Adipocyte (in vitro differentiated cells): ENCODE results near the gene CHST11.

Source experiments
- DNase-seq: peaks from one replicate; pipeline ENCODE4 v3.0.0-alpha.2; 2015; ENCODE audit warnings: low read depth
- H3K27me3 ChIP-seq: replicated peaks from 2 replicates; pipeline ENCODE4 v1.7.0; 2013; ENCODE audit warnings: mild to moderate bottlenecking, low read length, moderate library complexity; ENCODE audit not compliant: control insufficient read depth, insufficient read depth
- H3K36me3 ChIP-seq: 2 replicates; pipeline ENCODE4 v1.7.0; 2013; ENCODE audit warnings: low read length, mild to moderate bottlenecking, moderate library complexity; ENCODE audit not compliant: control insufficient read depth, insufficient read depth, severe bottlenecking
- H3K4me1 ChIP-seq: 2 replicates; pipeline ENCODE4 v1.7.0; 2013; ENCODE audit warnings: mild to moderate bottlenecking, low read length, moderate library complexity; ENCODE audit not compliant: control insufficient read depth, insufficient read depth
- H3K4me3 ChIP-seq: 2 replicates; pipeline ENCODE4 v1.7.0; 2013; ENCODE audit warnings: mild to moderate bottlenecking, low read length, moderate library complexity
- H3K9ac ChIP-seq: 2 replicates; pipeline ENCODE4 v1.7.0; 2013; ENCODE audit warnings: mild to moderate bottlenecking, low read length, moderate library complexity
- H3K9me3 ChIP-seq: 2 replicates; pipeline ENCODE4 v1.7.0; 2013; ENCODE audit warnings: mild to moderate bottlenecking, low read length, moderate library complexity; ENCODE audit not compliant: control insufficient read depth

CHST11 gene

GRCh38 chr12:104498211-104498801 is 41.6 kb downstream of the CHST11 start:
- no peak for DNase-seq
- Histone ChIP-seq H3K4me1 (peaks cover 27% of the 10 kb centered on the region), H3K9me3 (no peaks in the 10 kb centered on the region), H3K27me3 (no peaks in the 10 kb centered on the region), H3K9ac (no peak overlapping the region), H3K4me3 (no peak overlapping the region), H3K36me3 (no peaks in the 10 kb centered on the region)

DNA sequence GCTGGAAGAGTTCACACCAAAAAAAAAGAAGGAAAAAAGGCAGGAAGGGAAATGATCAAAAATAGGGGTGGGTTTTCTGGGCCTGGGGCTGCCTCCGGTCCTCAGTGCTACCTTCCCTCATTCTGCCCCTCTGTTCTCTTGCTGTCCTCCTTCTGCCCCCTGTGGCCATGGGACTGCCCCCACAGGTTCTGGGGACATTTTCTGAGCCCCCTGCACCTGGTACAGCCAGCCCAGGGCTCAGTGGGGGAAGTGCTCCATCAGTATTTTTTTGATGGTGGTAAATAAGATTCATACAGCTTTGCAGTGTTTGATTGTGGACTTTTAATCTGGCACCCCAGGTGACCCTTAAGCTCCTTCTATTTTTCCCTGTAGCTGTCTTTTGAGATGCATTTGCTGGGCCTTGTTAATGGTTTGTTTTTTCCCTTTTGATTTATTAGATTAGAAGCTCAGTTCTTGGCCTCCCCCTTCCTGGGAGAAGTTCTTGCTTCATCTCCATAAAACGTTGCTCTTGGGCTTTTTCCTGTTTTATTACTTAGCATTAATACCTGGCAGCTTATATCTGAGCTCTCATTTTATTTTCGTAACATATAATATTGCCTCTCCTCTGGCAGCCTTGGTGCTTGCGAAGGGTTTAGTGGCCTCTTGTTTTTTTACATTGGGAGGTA is 43.1 kb downstream of the CHST11 start:
- peaks cover 19% of the 10 kb centered on the region for H3K4me1 ChIP-seq
- no peaks in the 10 kb centered on the region for H3K36me3 ChIP-seq
- H3K9me3 ChIP-seq: no peaks in the 10 kb centered on the region
- H3K4me3 ChIP-seq: no peak overlapping the region
- no peak for DNase-seq
- no peak overlapping the region for H3K9ac ChIP-seq
- no peaks in the 10 kb centered on the region for H3K27me3 ChIP-seq

GRCh38 chr12:104501115-104501514 is 44.4 kb downstream of the CHST11 start:
- H3K4me3 ChIP-seq: no peak overlapping the region
- no peak for DNase-seq
- no peaks in the 10 kb centered on the region for H3K27me3 ChIP-seq
- H3K4me1 ChIP-seq: peaks cover 11% of the 10 kb centered on the region
- H3K9me3 ChIP-seq: no peaks in the 10 kb centered on the region
- no peak overlapping the region for H3K9ac ChIP-seq
- no peaks in the 10 kb centered on the region for H3K36me3 ChIP-seq

- no peaks in the 10 kb centered on the region for H3K27me3 ChIP-seq
- H3K36me3 ChIP-seq: no peaks in the 10 kb centered on the region
- H3K4me1 ChIP-seq: peaks cover 7% of the 10 kb centered on the region
- no peak for DNase-seq
- H3K9me3 ChIP-seq: no peaks in the 10 kb centered on the region
- no peak overlapping the region for H3K4me3 ChIP-seq
- H3K9ac ChIP-seq: no peak overlapping the region
These were observed 44.9 kb downstream of the CHST11 start for GRCh38 chr12:104501660-104502059.

GRCh38 chr12:104502217-104502616 is 45.5 kb downstream of the CHST11 start:
- no peak overlapping the region for H3K9ac ChIP-seq
- H3K36me3 ChIP-seq: no peaks in the 10 kb centered on the region
- H3K27me3 ChIP-seq: no peaks in the 10 kb centered on the region
- DNase-seq: no peak
- no peak overlapping the region for H3K4me3 ChIP-seq
- no peaks in the 10 kb centered on the region for H3K9me3 ChIP-seq
- peaks cover 7% of the 10 kb centered on the region for H3K4me1 ChIP-seq

DNA sequence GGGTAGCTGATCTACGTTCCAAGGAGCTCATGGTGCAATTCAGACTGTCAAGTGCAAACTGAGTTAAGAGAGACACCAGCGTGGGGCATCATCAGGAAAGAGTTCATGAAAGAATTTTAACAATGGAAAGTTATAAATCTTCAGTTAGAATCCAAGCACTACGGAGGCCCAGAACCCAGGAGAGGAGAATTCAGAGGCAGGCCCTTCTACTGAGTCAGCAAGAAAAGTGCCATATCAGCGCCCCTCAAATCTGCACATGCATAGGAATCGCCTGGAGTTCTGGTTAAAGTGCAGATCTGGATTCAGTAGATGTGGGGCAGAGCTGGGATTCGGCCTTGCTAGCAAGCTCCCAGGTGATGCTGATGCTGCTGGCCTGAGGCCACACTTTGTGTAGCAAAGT is 45.9 kb downstream of the CHST11 start:
- H3K36me3 ChIP-seq: no peaks in the 10 kb centered on the region
- no peak overlapping the region for H3K4me3 ChIP-seq
- H3K27me3 ChIP-seq: no peaks in the 10 kb centered on the region
- peaks cover 7% of the 10 kb centered on the region for H3K4me1 ChIP-seq
- DNase-seq: no peak
- no peaks in the 10 kb centered on the region for H3K9me3 ChIP-seq
- H3K9ac ChIP-seq: no peak overlapping the region

GRCh38 chr12:104503191-104503590 is 46.4 kb downstream of the CHST11 start:
- H3K9ac ChIP-seq: no peak overlapping the region

DNA sequence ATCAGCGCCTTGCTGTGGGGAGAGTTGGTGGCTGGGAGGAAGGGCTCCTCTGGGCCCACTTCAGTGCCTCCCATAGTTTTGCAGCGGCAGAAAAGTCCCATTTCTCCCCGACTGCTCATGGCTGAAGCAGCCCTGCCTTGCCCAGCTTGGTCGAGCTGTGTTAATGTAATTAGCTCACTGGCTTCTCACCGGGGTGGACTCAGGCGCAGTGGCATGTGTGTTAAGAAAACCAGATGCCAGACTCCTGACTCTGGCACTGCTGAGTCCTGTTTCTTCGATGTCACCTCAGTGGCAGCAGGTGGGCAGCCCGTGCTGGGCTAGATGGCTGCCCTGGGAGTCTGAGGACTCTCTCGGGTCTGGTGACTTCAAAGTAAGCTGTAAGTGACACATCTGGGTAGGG is 47.4 kb downstream of the CHST11 start:
- H3K36me3 ChIP-seq: no peaks in the 10 kb centered on the region
- no peaks in the 10 kb centered on the region for H3K27me3 ChIP-seq
- peaks cover 7% of the 10 kb centered on the region for H3K4me1 ChIP-seq
- H3K9me3 ChIP-seq: no peaks in the 10 kb centered on the region
- H3K4me3 ChIP-seq: no peak overlapping the region
- no peak for DNase-seq
- H3K9ac ChIP-seq: no peak overlapping the region

More at GRCh38 chr12:104503191-104503590, 46.4 kb downstream of the CHST11 start:
- no peaks in the 10 kb centered on the region for H3K27me3 ChIP-seq
- H3K4me3 ChIP-seq: no peak overlapping the region
- no peaks in the 10 kb centered on the region for H3K9me3 ChIP-seq
- H3K36me3 ChIP-seq: no peaks in the 10 kb centered on the region
- no peak for DNase-seq
- peaks cover 7% of the 10 kb centered on the region for H3K4me1 ChIP-seq

- H3K4me3 ChIP-seq: no peak overlapping the region
- no peak for DNase-seq
- H3K9me3 ChIP-seq: no peaks in the 10 kb centered on the region
- H3K36me3 ChIP-seq: no peaks in the 10 kb centered on the region
- no peak overlapping the region for H3K9ac ChIP-seq
- no peaks in the 10 kb centered on the region for H3K27me3 ChIP-seq
- peaks cover 9% of the 10 kb centered on the region for H3K4me1 ChIP-seq
These were observed 48.5 kb downstream of the CHST11 start for GRCh38 chr12:104505095-104505818.

- Histone ChIP-seq H3K4me3 (no peak overlapping the region), H3K36me3 (no peaks in the 10 kb centered on the region), H3K27me3 (no peaks in the 10 kb centered on the region), H3K4me1 (peaks cover 20% of the 10 kb centered on the region), H3K9me3 (no peaks in the 10 kb centered on the region), H3K9ac (no peak overlapping the region)
- DNase-seq: no peak
These were observed 50.1 kb downstream of the CHST11 start for GRCh38 chr12:104506676-104507401.

GRCh38 chr12:104507672-104508071 is 50.9 kb downstream of the CHST11 start:
- H3K4me1 ChIP-seq: peaks cover 20% of the 10 kb centered on the region
- no peak for DNase-seq
- H3K9me3 ChIP-seq: no peaks in the 10 kb centered on the region
- H3K27me3 ChIP-seq: no peaks in the 10 kb centered on the region
- H3K9ac ChIP-seq: no peak overlapping the region
- no peak overlapping the region for H3K4me3 ChIP-seq
- no peaks in the 10 kb centered on the region for H3K36me3 ChIP-seq
